DOHH2 (cell line): ENCODE measurements around the gene UBXN2A.

Experiments used
- EZH2phosphoT487 ChIP-seq: fragments of 200-600 bp; sonication (generic); IDR thresholded peaks from 2 replicates; pipeline ENCODE4 v1.6.1; 2017; ENCODE audit warnings: borderline replicate concordance, mild to moderate bottlenecking, antibody characterized with exemption, low read length, moderate library complexity, mixed read lengths
- TF ChIP-seq, protein P1 (sequence below): fragments of 200-600 bp; sonication (generic); IDR thresholded peaks from one replicate; pipeline ENCODE4 v1.5.1; 2014; ENCODE audit warnings: antibody characterized with exemption, mild to moderate bottlenecking, low read depth, low read length; ENCODE audit not compliant: poor library complexity, severe bottlenecking

DNA sequence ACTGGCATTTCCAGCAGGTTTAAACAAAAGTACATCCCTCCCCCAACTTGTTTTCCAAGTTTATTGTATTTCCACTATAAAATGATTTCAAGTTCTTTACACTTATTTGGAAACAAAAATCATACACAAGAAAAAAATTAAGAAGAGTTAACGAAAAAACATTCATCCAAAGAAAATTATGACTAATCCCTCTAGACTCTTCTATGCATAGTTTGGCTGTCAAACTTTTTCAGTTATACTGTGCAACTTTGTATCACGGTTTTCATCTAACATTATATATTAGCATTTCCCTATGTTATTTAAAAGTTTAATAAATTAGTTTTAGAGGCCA, 106.3 kb downstream of the UBXN2A start:
- TF ChIP-seq, protein P1, sequence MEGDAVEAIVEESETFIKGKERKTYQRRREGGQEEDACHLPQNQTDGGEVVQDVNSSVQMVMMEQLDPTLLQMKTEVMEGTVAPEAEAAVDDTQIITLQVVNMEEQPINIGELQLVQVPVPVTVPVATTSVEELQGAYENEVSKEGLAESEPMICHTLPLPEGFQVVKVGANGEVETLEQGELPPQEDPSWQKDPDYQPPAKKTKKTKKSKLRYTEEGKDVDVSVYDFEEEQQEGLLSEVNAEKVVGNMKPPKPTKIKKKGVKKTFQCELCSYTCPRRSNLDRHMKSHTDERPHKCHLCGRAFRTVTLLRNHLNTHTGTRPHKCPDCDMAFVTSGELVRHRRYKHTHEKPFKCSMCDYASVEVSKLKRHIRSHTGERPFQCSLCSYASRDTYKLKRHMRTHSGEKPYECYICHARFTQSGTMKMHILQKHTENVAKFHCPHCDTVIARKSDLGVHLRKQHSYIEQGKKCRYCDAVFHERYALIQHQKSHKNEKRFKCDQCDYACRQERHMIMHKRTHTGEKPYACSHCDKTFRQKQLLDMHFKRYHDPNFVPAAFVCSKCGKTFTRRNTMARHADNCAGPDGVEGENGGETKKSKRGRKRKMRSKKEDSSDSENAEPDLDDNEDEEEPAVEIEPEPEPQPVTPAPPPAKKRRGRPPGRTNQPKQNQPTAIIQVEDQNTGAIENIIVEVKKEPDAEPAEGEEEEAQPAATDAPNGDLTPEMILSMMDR, result no peak
- no peak for TF ChIP-seq EZH2phosphoT487
